Adrenal gland (tissue), 12 donors: ENCODE data around the gene UBTF. TPM values are rescaled to one million over a fixed set of nuclear protein-coding genes. Genes with fewer than 3 reads are reported as not detected.

Experiments
- DNase-seq, 7 donors: peaks; one replicate each; pipeline ENCODE4 v3.0.0-alpha.2; 2019 to 2020
- H3K27ac ChIP-seq, 5 donors: fragments of 200-600 bp; sonication (generic) in 4 of 5; 1 replicate in 3 of 5; 2 replicates in 2 of 5; pipeline versions ENCODE4 v1.5.1 to v1.8.0; 2016 to 2020; ENCODE audit warnings: mild to moderate bottlenecking in 1 of 5
- H3K27me3 ChIP-seq: fragments of 200-600 bp; 2 replicates; pipeline ENCODE4 v1.8.0; 2021
- H3K36me3 ChIP-seq, 2 donors: fragments of 200-600 bp; replicated peaks in 1 of 2; 1 replicate in 1 of 2; 2 replicates in 1 of 2; pipeline versions ENCODE4 v1.5.1 to v1.8.0; 2018 to 2022
- H3K4me1 ChIP-seq, 2 donors: fragments of 200-600 bp; replicated peaks in 1 of 2; 1 replicate in 1 of 2; 2 replicates in 1 of 2; pipeline versions ENCODE4 v1.5.1 to v1.8.0; 2018 to 2021
- H3K4me3 ChIP-seq, 4 donors: fragments of 200-600 bp; sonication (generic) in 3 of 4; one replicate each; pipeline ENCODE4 v1.5.1; 2016 to 2018
- H3K9me3 ChIP-seq, 3 donors: fragments of 200-600 bp; sonication (generic) in 1 of 3; replicated peaks in 1 of 3; 1 replicate in 2 of 3; 2 replicates in 1 of 3; pipeline versions ENCODE4 v1.5.1 to v1.8.0; 2016 to 2021
- CTCF ChIP-seq, 6 experiments: fragments of 450-650 bp in 4 of 6; fragments of 200-600 bp in 2 of 6; sonication (generic) in 1 of 6; IDR thresholded peaks; 1 replicate in 5 of 6; 2 replicates in 1 of 6; pipeline versions ENCODE4 v1.5.1 to v1.8.0; 2016 to 2021; ENCODE audit warnings: antibody characterized with exemption in 6 of 6, mild to moderate bottlenecking in 2 of 6, moderate library complexity in 1 of 6
- POLR2A ChIP-seq, 2 donors: fragments of 450-650 bp; IDR thresholded peaks; one replicate each; pipeline ENCODE4 v1.6.1; 2017; ENCODE audit warnings: antibody characterized with exemption in 2 of 2, mild to moderate bottlenecking in 2 of 2, moderate library complexity in 1 of 2
- WGBS, 4 donors: extraction: QIAGEN DNeasy Blood & Tissue Kit in 2 of 4; methylation state at CpG; one replicate each; pipeline versions ENCODE4 v1.1.5 to v1.1.7; 2013 to 2017; 5-methylcytosine and 5-hydroxymethylcytosine counted together
- intact Hi-C, 2 donors: fragments of 100-400 bp; cut with DNase I; formaldehyde crosslinking; loops; one replicate each; pipeline versions ENCODE4 v1.14.1 to v1.15.0; 2022 to 2023
- polyA plus RNA-seq, 3 donors: library from polyadenylated mRNA; stranded (reverse); fragments of 200-250 nt in 2 of 3; fragments of 350-450 nt in 1 of 3; fragmentation: Illumina TruSeq in 1 of 3; extraction: RNeasy Lipid Tissue Mini Kit (QIAGEN cat#74804) in 1 of 3; gene quantifications; one replicate each; pipeline ENCODE4 v1.2.3, GENCODE V29; 2013 to 2014
- total RNA-seq, 9 donors: library from RNA; depleted of rRNA in 4 of 9; stranded (reverse); fragments of >200 nt in 4 of 9; fragments of 120-200 nt in 1 of 9; fragmentation: NEBNext Ultra II Directional in 1 of 9; extraction: Animal tissue kit (Norgen Biotek cat#: 25700) in 1 of 9; gene quantifications; one replicate each; pipeline versions ENCODE4 v1.1.0 to v1.2.4, GENCODE V29; 2013 to 2023
- donor health status: healthy with polysubstance abuse.
- donor health status: Bipolar disorder and iron deficiency.
- donor health status: DM: yes; HTN: yes; CAD: no.
- donor health status: DM: no; HTN: no; CAD: no.
- donor health status: DM: no; HTN: no; CAD: no.
- donor health status: DM: yes; HTN: yes; CAD: no.

Gene UBTF
- total and polyA plus RNA-seq, 12 donors, result 37.1 to 92.6 (median 64.3) TPM

GRCh38 chr17:44221862-44222111, 2.3 kb upstream of the UBTF start:
- Histone ChIP-seq H3K36me3 (no peaks in the 10 kb centered on the region), H3K27me3 (no peaks in the 10 kb centered on the region), H3K4me1 (peaks cover 20 to 39% of the 10 kb centered on the region in 2 donors), H3K4me3 (peak overlapping the region in 3 of 4 donors; percentile 58 to 81 (median 60)), H3K9me3 (no peaks in the 10 kb centered on the region), H3K27ac (peak overlapping the region; percentile 37 to 100 (median 99))
- TF ChIP-seq POLR2A (IDR thresholded peaks at IDR 0.05) (no peak), CTCF (IDR thresholded peaks at IDR 0.05) (no peak)
- WGBS, 4 donors, result 0 to 2% (median 1%) methylated on average over 15 to 17 of the region's 17 CpGs
- DNase-seq, result no peak
- intact Hi-C loops, result no loop called here

GRCh38 chr17:44221084-44221861, 1.8 kb upstream of the UBTF start:
- peak overlapping the region in 3 of 4 donors; percentile 58 to 81 (median 60) for H3K4me3 ChIP-seq
- peaks cover 20 to 41% of the 10 kb centered on the region in 2 donors for H3K4me1 ChIP-seq
- intact Hi-C loops, result no loop called here
- peaks cover 0 to 2% of the 10 kb centered on the region in 2 donors for H3K36me3 ChIP-seq
- no peaks in the 10 kb centered on the region for H3K9me3 ChIP-seq
- peak overlapping the region; percentile 37 to 100 (median 99) for H3K27ac ChIP-seq
- peak; percentile 81 to 92 (median 83) for DNase-seq
- 0 to 1% (median 1%) methylated on average over 49 to 54 of the region's 54 CpGs for WGBS, 4 donors
- TF ChIP-seq POLR2A (IDR thresholded peaks at IDR 0.05) (peak; percentile 48 to 68), CTCF (IDR thresholded peaks at IDR 0.05) (no peak)
- no peaks in the 10 kb centered on the region for H3K27me3 ChIP-seq

- 0% methylated on average over 58 to 106 of the region's 108 CpGs for WGBS, 4 donors
- peak overlapping the region; percentile 54 to 81 (median 62) for H3K4me3 ChIP-seq
- H3K27me3 ChIP-seq, result no peaks in the 10 kb centered on the region
- peaks cover 20 to 41% of the 10 kb centered on the region in 2 donors for H3K4me1 ChIP-seq
- DNase-seq, result peak; percentile 57 to 71 (median 69)
- no peaks in the 10 kb centered on the region for H3K9me3 ChIP-seq
- TF ChIP-seq CTCF (IDR thresholded peaks at IDR 0.05) (no peak), POLR2A (IDR thresholded peaks at IDR 0.05) (peak; percentile 23 to 28)
- intact Hi-C loops, result no loop called here
- H3K36me3 ChIP-seq, result peaks cover 0 to 10% of the 10 kb centered on the region in 2 donors
- H3K27ac ChIP-seq, result peak overlapping the region; percentile 80 to 100 (median 99)
These were observed 973 bp upstream of the UBTF start for GRCh38 chr17:44220213-44221083.

GRCh38 chr17:44219108-44219615, 313 bp downstream of the UBTF start:
- 0 to 2% (median 1%) methylated on average over 16 to 73 of the region's 73 CpGs for WGBS, 4 donors
- intact Hi-C loops, result loop anchor here (2.0 kb wide), 2 partner anchors 106 to 108 kb away; partner anchors contain the start of gene SLC25A39 (in 1 of the 2)
- Histone ChIP-seq H3K27ac (peak overlapping the region; percentile 82 to 100 (median 99)), H3K4me1 (peaks cover 20 to 39% of the 10 kb centered on the region in 2 donors), H3K9me3 (no peaks in the 10 kb centered on the region), H3K4me3 (peak overlapping the region in 2 of 4 donors; percentile 58 to 81), H3K27me3 (no peaks in the 10 kb centered on the region), H3K36me3 (peaks cover 0 to 23% of the 10 kb centered on the region in 2 donors)
- peak in 1 of 2 donors; percentile 79 for TF ChIP-seq POLR2A (IDR thresholded peaks at IDR 0.05)
- peak in 4 of 6 experiments; percentile 15 to 82 (median 58) for TF ChIP-seq CTCF (IDR thresholded peaks at IDR 0.05)
- DNase-seq, result peak in 6 of 7 donors; percentile 57 to 75 (median 70)
